ENCODE measurements around the gene TSSK6.

GRCh38 chr19:19480688-19481087, 34.7 kb downstream of the TSSK6 start:
- no peak for TF ChIP-seq POLR2A (IDR thresholded peaks at IDR 0.05)
- TF ChIP-seq, protein P1, sequence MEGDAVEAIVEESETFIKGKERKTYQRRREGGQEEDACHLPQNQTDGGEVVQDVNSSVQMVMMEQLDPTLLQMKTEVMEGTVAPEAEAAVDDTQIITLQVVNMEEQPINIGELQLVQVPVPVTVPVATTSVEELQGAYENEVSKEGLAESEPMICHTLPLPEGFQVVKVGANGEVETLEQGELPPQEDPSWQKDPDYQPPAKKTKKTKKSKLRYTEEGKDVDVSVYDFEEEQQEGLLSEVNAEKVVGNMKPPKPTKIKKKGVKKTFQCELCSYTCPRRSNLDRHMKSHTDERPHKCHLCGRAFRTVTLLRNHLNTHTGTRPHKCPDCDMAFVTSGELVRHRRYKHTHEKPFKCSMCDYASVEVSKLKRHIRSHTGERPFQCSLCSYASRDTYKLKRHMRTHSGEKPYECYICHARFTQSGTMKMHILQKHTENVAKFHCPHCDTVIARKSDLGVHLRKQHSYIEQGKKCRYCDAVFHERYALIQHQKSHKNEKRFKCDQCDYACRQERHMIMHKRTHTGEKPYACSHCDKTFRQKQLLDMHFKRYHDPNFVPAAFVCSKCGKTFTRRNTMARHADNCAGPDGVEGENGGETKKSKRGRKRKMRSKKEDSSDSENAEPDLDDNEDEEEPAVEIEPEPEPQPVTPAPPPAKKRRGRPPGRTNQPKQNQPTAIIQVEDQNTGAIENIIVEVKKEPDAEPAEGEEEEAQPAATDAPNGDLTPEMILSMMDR (IDR thresholded peaks at IDR 0.05): no peak
